Hippocampal formation (tissue), 2 donors: ENCODE results near the gene PKNOX2.
"Not testable (repeated sequence)": the region's sequence is repeated elsewhere in the genome, so short reads cannot be mapped to it uniquely, and the experiment has no call there.

Experiments
- DNase-seq, 2 donors: peaks; one replicate each; lab custom pipeline; 2025; lab: John Stamatoyannopoulos, UW

PKNOX2 gene

DNA sequence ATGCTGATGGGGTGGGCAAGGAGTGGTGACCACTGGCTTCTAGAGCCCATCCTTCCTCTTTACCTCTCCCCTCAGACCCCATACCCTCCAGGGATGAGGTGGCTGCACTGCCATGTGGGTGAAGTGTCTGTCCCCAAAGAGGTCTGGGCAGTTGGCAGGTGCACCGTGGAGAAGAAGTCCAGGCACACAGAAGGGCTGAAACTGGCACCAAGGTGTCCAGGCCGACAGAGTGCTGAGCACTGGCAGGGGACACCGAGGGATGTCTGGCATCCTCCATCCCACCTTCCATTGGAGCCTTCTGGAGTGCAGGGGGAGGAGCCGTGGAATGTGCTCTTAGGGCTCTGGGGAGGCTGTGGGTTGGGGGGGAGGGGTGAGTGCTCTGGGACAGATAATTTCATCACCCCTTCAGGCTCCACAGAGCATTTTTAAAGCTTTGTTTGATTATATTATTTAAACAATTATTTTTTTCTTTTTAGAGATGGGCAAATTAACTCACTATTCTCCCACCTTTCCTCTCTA is 37.9 kb downstream of the PKNOX2 start:
- DNase-seq = no peak

DNA sequence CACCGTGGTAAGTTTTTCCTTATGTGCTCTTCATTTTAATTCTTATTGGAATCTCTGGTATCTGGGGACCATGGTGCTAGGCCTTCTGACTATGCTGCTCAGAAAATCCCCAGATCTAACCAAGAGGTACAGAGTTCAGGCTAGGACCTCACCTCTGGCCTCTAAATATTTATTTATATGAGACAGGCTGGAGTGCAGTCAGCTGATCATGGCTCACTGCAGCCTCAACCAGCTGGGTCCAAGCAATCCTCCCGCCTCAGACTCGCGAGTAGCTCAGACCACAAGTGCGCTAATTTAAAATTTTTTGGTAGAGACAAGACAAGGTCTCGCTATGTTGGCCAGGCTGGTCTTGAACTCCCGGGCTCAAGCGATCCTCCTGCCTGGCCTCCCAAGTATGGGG is 38.4 kb downstream of the PKNOX2 start:
- no peak for DNase-seq

GRCh38 chr11:125207866-125208425 is 43.4 kb downstream of the PKNOX2 start:
- DNase-seq = no peak

DNA sequence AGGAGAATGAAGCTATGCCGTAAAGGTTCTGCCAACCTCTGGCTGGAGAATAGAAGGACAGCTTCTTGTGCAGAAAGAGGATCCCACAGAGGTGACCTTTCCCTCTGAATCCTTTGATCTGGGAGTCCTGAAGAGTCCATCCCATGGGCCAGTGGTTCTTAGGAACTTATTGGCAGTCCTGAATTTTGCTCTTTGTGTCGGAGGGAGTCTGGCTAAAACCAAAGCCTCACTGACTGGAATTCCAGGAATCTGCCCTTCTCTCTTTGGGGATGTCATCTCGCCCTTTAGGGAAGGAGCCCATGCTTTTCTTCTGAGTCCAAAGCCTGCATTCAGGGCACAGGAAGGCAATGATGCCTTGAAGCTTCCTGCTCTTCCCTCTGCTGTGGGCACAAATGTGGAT is 45.5 kb downstream of the PKNOX2 start:
- no peak for DNase-seq

- DNase-seq = no peak
Observed at GRCh38 chr11:125211191-125211947, 46.8 kb downstream of the PKNOX2 start.

DNA sequence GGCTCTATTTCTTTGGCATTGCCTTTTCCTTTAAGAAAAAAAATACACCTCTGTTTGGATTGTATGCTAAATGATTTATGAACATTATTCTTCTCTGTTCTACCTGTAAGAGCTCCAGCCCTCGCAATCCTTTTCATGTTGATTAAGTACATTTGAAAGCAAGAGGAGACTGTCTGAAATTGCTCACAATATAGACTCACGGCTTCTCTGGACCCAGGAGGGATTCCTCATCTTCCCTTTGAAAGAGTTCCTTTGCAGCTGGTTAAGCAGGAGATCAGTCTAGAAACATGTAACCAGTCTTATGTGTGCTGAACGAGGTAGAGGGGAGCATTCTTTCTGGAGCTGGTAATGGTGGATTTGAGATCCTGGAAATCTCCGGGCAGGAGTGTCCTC is 47.4 kb downstream of the PKNOX2 start:
- no peak for DNase-seq

DNA sequence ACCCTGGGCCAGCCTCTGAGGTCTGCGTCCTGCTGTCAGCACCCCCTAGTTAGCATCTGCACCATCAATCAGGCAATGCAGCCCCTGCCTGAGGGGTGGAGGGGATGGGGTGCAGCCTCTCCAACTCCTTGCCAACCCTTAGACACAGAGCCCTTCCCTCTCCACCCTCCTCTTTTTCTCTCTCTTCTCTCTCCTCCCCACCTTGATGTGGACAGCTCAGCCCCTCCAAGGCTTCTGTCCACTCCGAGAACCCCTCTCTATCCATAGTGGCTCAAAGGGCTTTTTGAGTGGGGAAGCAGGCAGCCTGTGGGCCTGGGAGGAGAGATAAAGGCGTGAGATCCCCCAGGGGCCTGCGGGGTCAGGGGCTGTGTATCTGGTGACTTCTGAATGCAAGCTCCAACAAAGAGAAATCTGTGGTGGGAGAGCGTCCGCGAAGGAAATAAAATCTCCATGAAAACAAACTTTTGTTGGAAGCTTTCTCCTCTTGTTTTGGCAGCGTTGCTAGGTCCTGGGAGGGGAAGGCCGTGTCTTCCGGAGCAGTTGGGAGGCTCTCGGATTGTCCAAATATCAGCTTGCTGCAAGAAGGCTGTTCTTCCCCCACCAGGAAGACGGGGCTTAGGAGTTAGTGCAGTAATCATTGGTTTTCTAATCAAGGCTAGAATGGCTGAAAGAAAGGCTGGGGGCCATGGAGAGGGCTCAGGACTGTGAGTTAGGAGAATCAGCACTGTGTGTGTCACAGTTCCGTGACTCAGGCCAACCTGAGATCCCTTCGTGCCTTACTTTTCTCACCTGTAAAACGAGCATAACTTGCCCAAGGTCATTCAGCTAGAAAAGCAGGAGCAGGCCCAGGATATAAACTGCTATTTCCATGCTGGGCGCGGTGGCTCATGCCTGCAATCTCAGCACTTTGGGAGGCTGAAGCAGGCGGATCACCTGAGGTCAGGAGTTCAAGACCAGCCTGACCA is 50.3 kb downstream of the PKNOX2 start:
- DNase-seq = no peak

- no peak for DNase-seq
Observed at GRCh38 chr11:125215976-125216375, 51.4 kb downstream of the PKNOX2 start.

DNA sequence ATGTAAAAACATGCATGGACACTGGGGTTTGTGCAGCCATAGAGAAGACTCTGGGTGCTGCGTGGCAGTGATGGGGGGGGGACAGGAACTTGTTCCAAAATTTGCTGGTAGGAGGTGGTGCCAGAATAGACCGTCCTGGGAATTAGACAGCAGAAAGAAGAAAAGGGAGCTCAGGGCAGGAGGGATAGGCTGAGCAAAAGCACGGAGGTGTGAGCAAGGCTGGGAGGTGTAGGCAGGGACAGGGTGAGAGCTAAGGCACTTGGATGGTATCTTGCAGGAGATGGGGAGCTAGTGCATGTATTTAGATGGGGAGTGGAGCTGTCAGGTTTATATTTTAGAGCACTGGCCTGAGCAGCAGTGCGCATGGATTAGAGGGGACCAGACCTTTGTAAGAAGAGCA is 53.8 kb downstream of the PKNOX2 start:
- DNase-seq = no peak

DNA sequence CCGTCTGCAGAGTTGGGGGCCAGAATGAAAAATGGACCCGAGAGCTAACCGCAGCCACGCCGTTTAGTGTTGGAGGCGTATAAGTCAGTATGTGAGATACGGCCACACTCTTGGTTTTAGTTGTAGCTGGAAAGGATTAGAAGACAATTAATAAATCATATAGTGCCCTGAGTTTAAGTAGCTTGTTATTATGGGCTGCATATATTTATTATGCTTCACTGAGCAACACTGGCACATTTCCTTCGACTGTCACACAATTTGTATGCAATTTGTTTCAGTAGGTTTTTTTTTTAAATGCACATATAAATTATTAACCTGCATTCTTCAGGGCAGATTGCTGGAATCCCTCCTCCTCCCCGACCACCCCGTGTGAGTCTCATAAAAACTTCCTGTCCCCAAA is 56.9 kb downstream of the PKNOX2 start:
- no peak for DNase-seq

- DNase-seq = no peak
Observed at GRCh38 chr11:125222494-125222893, 57.9 kb downstream of the PKNOX2 start.

DNA sequence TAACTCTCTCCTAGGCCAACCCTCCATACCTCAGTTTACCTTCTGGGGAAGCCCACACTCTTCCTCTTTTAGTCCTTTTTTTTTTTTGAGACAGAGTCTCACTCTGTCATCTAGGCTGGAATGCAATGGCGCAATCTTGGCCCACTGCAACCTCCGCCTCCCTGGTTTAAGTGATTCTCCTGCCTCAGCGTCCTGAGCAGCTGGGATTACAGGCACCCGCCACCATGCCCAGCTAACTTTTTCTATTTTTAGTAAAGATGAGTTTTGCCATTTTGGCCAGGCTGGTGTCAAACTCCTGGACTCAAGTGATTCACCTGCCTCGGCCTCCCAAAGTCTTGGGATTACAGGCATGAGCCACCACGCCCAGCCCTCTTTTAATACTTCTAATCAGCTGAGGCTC is 58.6 kb downstream of the PKNOX2 start:
- not testable (repeated sequence) for DNase-seq

- DNase-seq = peak; percentile 20 to 27
Observed at GRCh38 chr11:125223901-125224361, 59.4 kb downstream of the PKNOX2 start.

GRCh38 chr11:125224391-125225021 is 60.0 kb downstream of the PKNOX2 start:
- no peak for DNase-seq

GRCh38 chr11:125225401-125225800 is 60.9 kb downstream of the PKNOX2 start:
- no peak for DNase-seq

DNA sequence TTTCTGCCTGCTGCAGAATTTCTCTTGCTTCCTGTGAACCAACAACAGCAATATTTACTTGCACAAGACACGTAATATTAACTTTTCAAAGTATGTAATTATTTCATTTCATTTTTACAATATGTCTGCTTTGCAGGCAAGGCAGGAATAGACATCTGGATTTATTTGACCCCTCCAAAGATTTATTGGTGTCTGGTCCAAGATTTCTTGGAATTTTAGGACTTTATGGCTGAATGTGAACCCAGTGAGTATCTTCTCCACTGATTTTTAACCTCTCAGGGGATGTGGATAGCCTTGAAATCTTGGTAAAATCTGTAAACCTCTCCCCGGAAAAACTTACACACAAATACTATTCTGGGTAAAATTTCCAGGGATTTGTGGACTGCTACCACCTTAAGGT is 61.5 kb downstream of the PKNOX2 start:
- DNase-seq = no peak

DNA sequence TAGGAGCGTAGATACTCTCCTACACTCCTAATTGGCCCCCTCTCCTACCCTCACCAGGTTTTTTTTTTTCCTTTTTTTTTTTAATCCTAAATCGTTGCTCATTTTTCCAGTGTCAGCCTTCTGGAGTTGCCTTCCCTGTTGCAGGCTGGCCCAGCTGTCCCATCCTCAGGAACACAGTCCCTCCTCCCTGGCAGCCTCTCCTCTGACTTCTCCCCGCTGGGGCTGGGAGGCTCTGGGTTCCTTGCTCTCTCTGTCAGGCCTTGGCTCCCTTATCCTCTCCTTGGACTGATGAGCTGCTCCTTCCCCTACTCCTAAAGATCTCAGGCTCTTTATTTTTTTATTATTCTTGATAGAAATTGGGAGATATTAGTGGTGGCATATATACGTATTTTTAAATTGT is 62.2 kb downstream of the PKNOX2 start:
- no peak for DNase-seq

- DNase-seq = no peak
Observed at GRCh38 chr11:125227151-125227550, 62.6 kb downstream of the PKNOX2 start.

DNA sequence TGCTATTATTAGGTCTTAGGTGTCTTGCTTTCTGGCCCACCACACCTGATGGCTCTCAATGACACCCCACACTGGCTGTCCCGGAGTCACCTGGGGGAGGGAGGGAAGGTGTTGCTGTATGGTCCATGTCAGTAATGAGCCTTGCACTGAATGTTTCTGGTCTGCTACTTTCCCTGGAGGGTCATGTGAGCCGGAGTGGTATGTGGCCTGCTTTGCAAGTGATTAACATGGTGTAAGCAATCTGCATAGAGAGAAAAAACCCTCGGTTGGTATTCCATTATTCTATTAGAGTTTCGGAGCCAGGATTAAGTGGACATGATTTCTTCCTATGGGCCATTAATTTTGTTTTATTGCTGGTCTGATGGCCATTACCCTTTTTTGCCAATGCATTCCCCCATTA is 63.9 kb downstream of the PKNOX2 start:
- DNase-seq = no peak

GRCh38 chr11:125228993-125229392 is 64.4 kb downstream of the PKNOX2 start:
- DNase-seq = no peak

DNA sequence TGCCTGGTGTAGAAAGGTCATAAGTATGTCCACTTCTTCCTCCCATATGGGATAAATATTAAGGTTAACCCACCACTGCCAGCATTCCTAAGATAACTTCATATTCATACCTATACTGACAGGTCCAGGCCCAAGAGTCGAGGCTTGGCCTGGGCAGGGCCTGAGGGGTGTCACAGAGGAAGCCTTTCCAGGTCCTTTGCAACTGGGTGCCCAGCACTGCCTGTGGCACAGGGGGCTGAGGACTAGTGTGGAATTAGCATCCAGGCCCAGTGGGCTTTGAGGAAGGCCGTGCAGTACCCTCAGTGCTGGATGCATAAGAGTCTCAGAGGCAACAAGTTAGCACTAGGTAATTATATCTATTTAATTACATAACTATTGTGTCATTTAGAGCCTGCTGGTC is 65.4 kb downstream of the PKNOX2 start:
- DNase-seq = no peak

GRCh38 chr11:125233116-125233515 is 68.6 kb downstream of the PKNOX2 start:
- no peak for DNase-seq
